HCT116 (cell line): ENCODE results near the gene DNAJC2. TPM values are rescaled to one million over a fixed set of nuclear protein-coding genes. Genes with fewer than 3 reads are reported as not detected.

Experiments
- ATAC-seq: fragments of 200-7000 bp; cut with Tn5 transposase; 2 replicates; pipeline ENCODE4 v1.9.1; 2020; ENCODE audit warnings: mild to moderate bottlenecking, moderate library complexity
- BruUV-seq: library from RNA; stranded (reverse); fragments of 400-500 nt; replicated peaks from 2 replicates; lab custom pipeline; 2021; lab: Mats Ljungman, UMichigan
- CTCF ChIA-PET: fragments of 300-600 bp; sonication (Branson Sonifier 250); formaldehyde crosslinking; loops from one replicate; lab custom pipeline; 2021; ENCODE audit warnings: antibody characterized with exemption; lab: Charles Lee
- POLR2A ChIA-PET: fragments of 300-600, 350-600 bp; sonication (Branson Sonifier 250); formaldehyde crosslinking; loops from one replicate; lab custom pipeline; 2021; ENCODE audit warnings: antibody characterized with exemption; lab: Charles Lee
- RAD21 ChIA-PET, 2 experiments: fragments of 300-600 bp; sonication (Branson Sonifier 250); formaldehyde crosslinking; loops; one replicate each; lab custom pipeline; 2023; ENCODE audit warnings: low total read pairs in 2 of 2; ENCODE audit not compliant: uncharacterized antibody in 2 of 2, unreplicated experiment in 2 of 2, low non-redundant PET in 1 of 2; lab: Charles Lee
- DNase-seq: peaks from one replicate; pipeline ENCODE4 v3.0.0-alpha.2; 2010; ENCODE audit warnings: low read depth, low spot score
- H2AFZ ChIP-seq: fragments of 200-600 bp; shearing (Covaris generic), sonication (generic); 2 replicates; pipeline ENCODE4 v1.6.1; 2017; ENCODE audit warnings: low read depth, mixed run types, mixed read lengths, antibody characterized with exemption, low read length; ENCODE audit not compliant: poor library complexity, severe bottlenecking
- H3K27ac ChIP-seq: 2 replicates; pipeline ENCODE4 v1.5.1; 2012; ENCODE audit warnings: low read depth, low read length
- H3K27me3 ChIP-seq: fragments of 200-600 bp; sonication (generic); 2 replicates; pipeline ENCODE4 v1.6.1; 2016; ENCODE audit warnings: mixed run types, low read length, mixed read lengths; ENCODE audit not compliant: insufficient read depth
- H3K36me3 ChIP-seq, 2 experiments: fragments of 200-500 bp in 1 of 2; fragments of 200-600 bp in 1 of 2; sonication (Bioruptor generic) in 1 of 2; sonication (generic) in 1 of 2; 2 replicates each; pipeline versions ENCODE4 v1.5.1 to v1.6.1; 2014 to 2016; ENCODE audit warnings: low read length in 2 of 2, inconsistent platforms in 1 of 2, mixed read lengths in 1 of 2, mixed run types in 1 of 2; ENCODE audit not compliant: insufficient read depth in 2 of 2, control insufficient read depth in 1 of 2
- H3K4me1 ChIP-seq, 2 experiments: fragments of 200-600 bp in 1 of 2; sonication (generic) in 1 of 2; 2 replicates each; pipeline versions ENCODE4 v1.5.1 to v1.6.1; 2012 to 2017; ENCODE audit warnings: low read length in 2 of 2, inconsistent platforms in 1 of 2, mild to moderate bottlenecking in 1 of 2, mixed read lengths in 1 of 2, mixed run types in 1 of 2, moderate library complexity in 1 of 2; ENCODE audit not compliant: insufficient read depth in 2 of 2, control insufficient read depth in 1 of 2
- H3K4me2 ChIP-seq: fragments of 200-600 bp; sonication (generic); 2 replicates; pipeline ENCODE4 v1.6.1; 2017; ENCODE audit warnings: mixed run types, low read length, mixed read lengths
- H3K4me3 ChIP-seq, 2 experiments: fragments of 200-600 bp in 1 of 2; sonication (generic) in 1 of 2; replicated peaks in 1 of 2; 2 replicates each; pipeline ENCODE4 v1.5.1; 2011 to 2016; ENCODE audit warnings: low read length in 2 of 2, control low read depth in 1 of 2, low read depth in 1 of 2, mild to moderate bottlenecking in 1 of 2, mixed read lengths in 1 of 2, mixed run types in 1 of 2
- H3K79me2 ChIP-seq: fragments of 200-600 bp; sonication (generic); 2 replicates; pipeline ENCODE4 v1.6.1; 2017; ENCODE audit warnings: mild to moderate bottlenecking, mixed run types, low read length, moderate library complexity, mixed read lengths; ENCODE audit not compliant: insufficient read depth
- H3K9ac ChIP-seq: fragments of 200-600 bp; sonication (generic); 2 replicates; pipeline ENCODE4 v1.6.1; 2016; ENCODE audit warnings: low read length, mixed read lengths
- H3K9me2 ChIP-seq: fragments of 200-600 bp; sonication (generic), shearing (Covaris generic); 2 replicates; pipeline ENCODE4 v1.6.1; 2017; ENCODE audit warnings: mixed run types, mild to moderate bottlenecking, moderate library complexity; ENCODE audit not compliant: insufficient read depth
- H3K9me3 ChIP-seq, 2 experiments: fragments of 200-500 bp in 1 of 2; fragments of 200-600 bp in 1 of 2; sonication (Bioruptor generic) in 1 of 2; sonication (generic) in 1 of 2; 2 replicates each; pipeline ENCODE4 v1.6.1; 2014 to 2017; ENCODE audit warnings: low read length in 2 of 2, mixed read lengths in 2 of 2, inconsistent platforms in 1 of 2, low read depth in 1 of 2, mild to moderate bottlenecking in 1 of 2, mixed run types in 1 of 2, moderate library complexity in 1 of 2; ENCODE audit not compliant: control insufficient read depth in 1 of 2, insufficient read depth in 1 of 2
- H4K20me1 ChIP-seq: fragments of 200-600 bp; sonication (generic), shearing (Covaris generic); 2 replicates; pipeline ENCODE4 v1.6.1; 2017; ENCODE audit warnings: mixed run types, mild to moderate bottlenecking, moderate library complexity; ENCODE audit not compliant: insufficient read depth
- CBX3 ChIP-seq: IDR thresholded peaks from 2 replicates; pipeline ENCODE4 v1.6.1; 2012; ENCODE audit warnings: low read depth
- CEBPB ChIP-seq: IDR thresholded peaks from 2 replicates; pipeline ENCODE4 v1.6.1; 2012; ENCODE audit warnings: low read depth
- EGR1 ChIP-seq: IDR thresholded peaks from 2 replicates; pipeline ENCODE4 v1.6.1; 2012; ENCODE audit warnings: low read depth
- ELF1 ChIP-seq: IDR thresholded peaks from 2 replicates; pipeline ENCODE4 v1.6.1; 2012; ENCODE audit warnings: low read depth, borderline replicate concordance
- EZH2phosphoT487 ChIP-seq: fragments of 200-600 bp; IDR thresholded peaks from 2 replicates; pipeline ENCODE4 v1.6.1; 2018; ENCODE audit warnings: antibody characterized with exemption, borderline replicate concordance
- JUND ChIP-seq: IDR thresholded peaks from 2 replicates; pipeline ENCODE4 v1.6.1; 2012
- POLR2A ChIP-seq: IDR thresholded peaks from 2 replicates; pipeline ENCODE4 v1.7.0; 2011; ENCODE audit warnings: borderline replicate concordance; ENCODE audit not compliant: insufficient read depth, insufficient read length; ENCODE audit errors: extremely low read depth
- POLR2AphosphoS5 ChIP-seq: IDR thresholded peaks from 2 replicates; pipeline ENCODE4 v1.6.1; 2011; ENCODE audit warnings: mild to moderate bottlenecking, low read depth, low read length, moderate library complexity
- RAD21 ChIP-seq: IDR thresholded peaks from 2 replicates; pipeline ENCODE4 v1.6.1; 2012; ENCODE audit warnings: low read depth, mild to moderate bottlenecking
- REST ChIP-seq: IDR thresholded peaks from 2 replicates; pipeline ENCODE4 v1.6.1; 2012; ENCODE audit warnings: low read depth
- SIN3A ChIP-seq: IDR thresholded peaks from 2 replicates; pipeline ENCODE4 v1.6.1; 2012; ENCODE audit warnings: low read depth
- TCF7L2 ChIP-seq: IDR thresholded peaks from 2 replicates; pipeline ENCODE4 v1.7.0; 2011; ENCODE audit warnings: borderline replicate concordance, inconsistent platforms; ENCODE audit not compliant: insufficient read depth, insufficient read length; ENCODE audit errors: extremely low read depth
- YY1 ChIP-seq: IDR thresholded peaks from 2 replicates; pipeline ENCODE4 v1.6.1; 2011; ENCODE audit warnings: low read length, low read depth, moderate library complexity, mild to moderate bottlenecking; ENCODE audit not compliant: insufficient replicate concordance; ENCODE audit errors: extremely low read depth
- ZFX ChIP-seq: fragments of 450-650 bp; IDR thresholded peaks from 2 replicates; pipeline ENCODE4 v1.6.1; 2017
- ZNF274 ChIP-seq: fragments of 200-500 bp; sonication (Bioruptor generic); IDR thresholded peaks from 2 replicates; pipeline ENCODE4 v1.6.1; 2014; ENCODE audit warnings: mild to moderate bottlenecking, low read depth, low read length, inconsistent platforms
- intact Hi-C: fragments of 100-400 bp; cut with micrococcal nuclease; formaldehyde crosslinking; loops from 2 replicates; pipeline ENCODE4 v1.10.0; 2022
- total RNA-seq: library from RNA; stranded (reverse); gene quantifications from one replicate; pipeline ENCODE4 v1.2.1, GENCODE V29; 2021; ENCODE audit not compliant: unreplicated experiment
- TF ChIP-seq, protein P1 (sequence below): IDR thresholded peaks from 2 replicates; pipeline ENCODE4 v1.6.1; 2012
- TF ChIP-seq, protein P2 (sequence below), 3 experiments: fragments of 200-600 bp in 1 of 3; sonication (generic) in 1 of 3; IDR thresholded peaks in 2 of 3; conservative IDR thresholded peaks in 1 of 3; 2 replicates each; pipeline ENCODE4 v1.5.1; 2012 to 2017; ENCODE audit warnings: low read depth in 2 of 3, low read length in 2 of 3, antibody characterized with exemption in 1 of 3, borderline replicate concordance in 1 of 3, control low read depth in 1 of 3, mild to moderate bottlenecking in 1 of 3, mixed read lengths in 1 of 3, mixed run types in 1 of 3, moderate library complexity in 1 of 3; ENCODE audit not compliant: insufficient read depth in 1 of 3

The DNAJC2 gene
- total RNA-seq, 1 experiment from 2014 or later: 40.2 TPM

GRCh38 chr7:103296901-103297836, 47.4 kb downstream of the DNAJC2 start, which contains the start of gene PMPCB:
TSS of gene PMPCB (plus strand) at chr7:103297435. CDS start at chr7:103297460, 25 bp downstream.
- peak within 1 kb of the TSS; percentile 99 for H2AFZ ChIP-seq
- H3K27me3 ChIP-seq: no peaks in the 10 kb centered on the region
- H3K79me2 ChIP-seq: peaks cover 45% of the 10 kb centered on the region
- no peaks in the 10 kb centered on the region for H3K9me3 ChIP-seq
- peaks cover 6 to 14% of the 10 kb centered on the region in 2 experiments; a peak in 3 of 4 replicates for H3K4me1 ChIP-seq
- H4K20me1 ChIP-seq: no peaks in the 10 kb centered on the region
- DNase-seq: peak; percentile 84
- no peaks in the 10 kb centered on the region for H3K9me2 ChIP-seq
- ATAC-seq: peak; percentile 91
- peak within 1 kb of the TSS; percentile 58 for H3K27ac ChIP-seq
- peaks cover 7 to 20% of the 10 kb centered on the region in 2 experiments; a peak in 3 of 4 replicates for H3K36me3 ChIP-seq
- H3K4me2 ChIP-seq: peak within 1 kb of the TSS; percentile 89
- POLR2A ChIA-PET: no interaction called here
- CTCF ChIA-PET: interaction anchor here (1.3 to 3.0 kb wide), 2 partner anchors 109 to 110 kb away, joined by 4 to 8 read pairs; no protein-coding TSS in a partner anchor
- H3K9ac ChIP-seq: peak within 1 kb of the TSS; percentile 81
- peak within 1 kb of the TSS; percentile 71 to 85 for H3K4me3 ChIP-seq
- RAD21 ChIA-PET: no interaction called here
- intact Hi-C loops: loop anchor here (1.0 to 10.0 kb wide), 2 partner anchors 110 to 868 kb away; no protein-coding TSS in a partner anchor
- BruUV-seq: no TSS peak
- TF ChIP-seq CEBPB: no peak
- peak; percentile 62 for TF ChIP-seq ELF1
- no peak for TF ChIP-seq REST
- peak; percentile 89 for TF ChIP-seq ZFX
- TF ChIP-seq YY1: peak; percentile 96
- no peak; the same call in 1 of the 2 replicates for TF ChIP-seq EGR1
- peak; percentile 95 for TF ChIP-seq SIN3A
- TF ChIP-seq TCF7L2: peak; percentile 39
- no peak for TF ChIP-seq EZH2phosphoT487
- TF ChIP-seq, protein P1, sequence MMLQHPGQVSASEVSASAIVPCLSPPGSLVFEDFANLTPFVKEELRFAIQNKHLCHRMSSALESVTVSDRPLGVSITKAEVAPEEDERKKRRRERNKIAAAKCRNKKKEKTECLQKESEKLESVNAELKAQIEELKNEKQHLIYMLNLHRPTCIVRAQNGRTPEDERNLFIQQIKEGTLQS: no peak
- peak; percentile 86 for TF ChIP-seq RAD21
- TF ChIP-seq, protein P2, sequence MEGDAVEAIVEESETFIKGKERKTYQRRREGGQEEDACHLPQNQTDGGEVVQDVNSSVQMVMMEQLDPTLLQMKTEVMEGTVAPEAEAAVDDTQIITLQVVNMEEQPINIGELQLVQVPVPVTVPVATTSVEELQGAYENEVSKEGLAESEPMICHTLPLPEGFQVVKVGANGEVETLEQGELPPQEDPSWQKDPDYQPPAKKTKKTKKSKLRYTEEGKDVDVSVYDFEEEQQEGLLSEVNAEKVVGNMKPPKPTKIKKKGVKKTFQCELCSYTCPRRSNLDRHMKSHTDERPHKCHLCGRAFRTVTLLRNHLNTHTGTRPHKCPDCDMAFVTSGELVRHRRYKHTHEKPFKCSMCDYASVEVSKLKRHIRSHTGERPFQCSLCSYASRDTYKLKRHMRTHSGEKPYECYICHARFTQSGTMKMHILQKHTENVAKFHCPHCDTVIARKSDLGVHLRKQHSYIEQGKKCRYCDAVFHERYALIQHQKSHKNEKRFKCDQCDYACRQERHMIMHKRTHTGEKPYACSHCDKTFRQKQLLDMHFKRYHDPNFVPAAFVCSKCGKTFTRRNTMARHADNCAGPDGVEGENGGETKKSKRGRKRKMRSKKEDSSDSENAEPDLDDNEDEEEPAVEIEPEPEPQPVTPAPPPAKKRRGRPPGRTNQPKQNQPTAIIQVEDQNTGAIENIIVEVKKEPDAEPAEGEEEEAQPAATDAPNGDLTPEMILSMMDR (IDR thresholded peaks at IDR 0.05 in 2 of 3, conservative IDR thresholded peaks at IDR 0.05 in 1 of 3; ENCODE audit: borderline replicate concordance in 1 of 3, insufficient read depth in 1 of 3, low read depth in 2 of 3, low read length in 2 of 3): peak; percentile 74 to 92 (median 88)
- TF ChIP-seq POLR2AphosphoS5: peak; percentile 93
- no peak for TF ChIP-seq ZNF274
- TF ChIP-seq JUND: no peak
- no peak for TF ChIP-seq POLR2A
- TF ChIP-seq CBX3: peak; percentile 83; the same call in 1 of the 2 replicates
